ENCODE measurements around the gene LGR4. TPM values are rescaled to one million over a fixed set of nuclear protein-coding genes. Genes with fewer than 3 reads are reported as not detected.

LGR4 gene
- total RNA-seq, 2 experiments from 2014 or later = 0.12 to 0.29 TPM

GRCh38 chr11:27473017-27473406 lies 422 bp upstream of the LGR4 start:
- DNase-seq = no peak
- H3K9me3 Mint-ChIP-seq = no peaks in the 10 kb centered on the region
- peaks cover 17% of the 10 kb centered on the region for H3K4me1 Mint-ChIP-seq
- H3K36me3 Mint-ChIP-seq (ENCODE audit: low read depth) = peaks cover 3% of the 10 kb centered on the region
- peak overlapping the region; percentile 83 for H3K4me3 Mint-ChIP-seq
- POLR2A ChIA-PET = no interaction called here
- H3K27me3 Mint-ChIP-seq = peaks cover 39% of the 10 kb centered on the region
- H3K27ac Mint-ChIP-seq = no peak overlapping the region
- CTCF ChIA-PET = no interaction called here

GRCh38 chr11:27471589-27472397 lies 797 bp downstream of the LGR4 start:
- Mint-ChIP-seq H3K4me1 (peaks cover 17% of the 10 kb centered on the region), H3K27me3 (peaks cover 45% of the 10 kb centered on the region), H3K27ac (no peak overlapping the region), H3K4me3 (peak overlapping the region; percentile 68), H3K9me3 (no peaks in the 10 kb centered on the region), H3K36me3 (ENCODE audit: low read depth) (peaks cover 3% of the 10 kb centered on the region)
- DNase-seq = no peak
- ChIA-PET POLR2A (no interaction called here), CTCF (no interaction called here)

- peaks cover 45% of the 10 kb centered on the region for H3K27me3 Mint-ChIP-seq
- ChIA-PET CTCF (no interaction called here), POLR2A (no interaction called here)
- peaks cover 17% of the 10 kb centered on the region for H3K4me1 Mint-ChIP-seq
- H3K9me3 Mint-ChIP-seq = no peaks in the 10 kb centered on the region
- no peak overlapping the region for H3K27ac Mint-ChIP-seq
- H3K4me3 Mint-ChIP-seq = peak overlapping the region; percentile 68
- H3K36me3 Mint-ChIP-seq (ENCODE audit: low read depth) = peaks cover 3% of the 10 kb centered on the region
- DNase-seq = no peak
Observed at GRCh38 chr11:27470826-27471588, 1.6 kb downstream of the LGR4 start.

GRCh38 chr11:27470166-27470565 lies 2.4 kb downstream of the LGR4 start:
- no peak for DNase-seq
- peaks cover 3% of the 10 kb centered on the region for H3K36me3 Mint-ChIP-seq (ENCODE audit: low read depth)
- H3K27me3 Mint-ChIP-seq = peaks cover 48% of the 10 kb centered on the region
- POLR2A ChIA-PET = no interaction called here
- CTCF ChIA-PET = interaction anchor here (0.6 kb wide), 1 partner anchor 190 kb away, joined by 5 read pairs; no protein-coding TSS in a partner anchor
- no peak overlapping the region for H3K4me3 Mint-ChIP-seq
- no peak overlapping the region for H3K27ac Mint-ChIP-seq
- peaks cover 17% of the 10 kb centered on the region for H3K4me1 Mint-ChIP-seq
- no peaks in the 10 kb centered on the region for H3K9me3 Mint-ChIP-seq

GRCh38 chr11:27468995-27469695 lies 3.4 kb downstream of the LGR4 start:
- Mint-ChIP-seq H3K4me1 (peaks cover 17% of the 10 kb centered on the region), H3K36me3 (ENCODE audit: low read depth) (peaks cover 3% of the 10 kb centered on the region), H3K27me3 (peaks cover 48% of the 10 kb centered on the region), H3K9me3 (no peaks in the 10 kb centered on the region), H3K4me3 (no peak overlapping the region), H3K27ac (no peak overlapping the region)
- no peak for DNase-seq
- CTCF ChIA-PET = interaction anchor here (0.6 kb wide), 1 partner anchor 20 kb away, joined by 3 read pairs; no protein-coding TSS in a partner anchor
- POLR2A ChIA-PET = no interaction called here

- ChIA-PET POLR2A (no interaction called here), CTCF (interaction anchor here (0.6 kb wide), 1 partner anchor 19 kb away, joined by 3 read pairs; no protein-coding TSS in a partner anchor)
- Mint-ChIP-seq H3K4me1 (peaks cover 17% of the 10 kb centered on the region), H3K36me3 (ENCODE audit: low read depth) (peaks cover 3% of the 10 kb centered on the region), H3K27ac (no peak overlapping the region), H3K4me3 (no peak overlapping the region), H3K27me3 (peaks cover 45% of the 10 kb centered on the region), H3K9me3 (no peaks in the 10 kb centered on the region)
- DNase-seq = no peak
Observed at GRCh38 chr11:27468209-27468994, 4.2 kb downstream of the LGR4 start.

- no peaks in the 10 kb centered on the region for H3K36me3 Mint-ChIP-seq (ENCODE audit: low read depth)
- peaks cover 9% of the 10 kb centered on the region for H3K4me1 Mint-ChIP-seq
- no peaks in the 10 kb centered on the region for H3K9me3 Mint-ChIP-seq
- peaks cover 35% of the 10 kb centered on the region for H3K27me3 Mint-ChIP-seq
- H3K4me3 Mint-ChIP-seq = no peak overlapping the region
- no peak for DNase-seq
- ChIA-PET POLR2A (no interaction called here), CTCF (no interaction called here)
- no peak overlapping the region for H3K27ac Mint-ChIP-seq
Observed at GRCh38 chr11:27467181-27467913, 5.2 kb downstream of the LGR4 start.

GRCh38 chr11:27466363-27466762 lies 6.2 kb downstream of the LGR4 start:
- H3K36me3 Mint-ChIP-seq (ENCODE audit: low read depth) = no peaks in the 10 kb centered on the region
- H3K27me3 Mint-ChIP-seq = peaks cover 32% of the 10 kb centered on the region
- H3K27ac Mint-ChIP-seq = no peak overlapping the region
- peaks cover 6% of the 10 kb centered on the region for H3K4me1 Mint-ChIP-seq
- ChIA-PET CTCF (no interaction called here), POLR2A (no interaction called here)
- DNase-seq = no peak
- H3K4me3 Mint-ChIP-seq = no peak overlapping the region
- no peaks in the 10 kb centered on the region for H3K9me3 Mint-ChIP-seq

GRCh38 chr11:27465629-27466028 lies 7.0 kb downstream of the LGR4 start:
- no peak for DNase-seq
- no peaks in the 10 kb centered on the region for H3K36me3 Mint-ChIP-seq (ENCODE audit: low read depth)
- H3K27ac Mint-ChIP-seq = no peak overlapping the region
- H3K27me3 Mint-ChIP-seq = peaks cover 24% of the 10 kb centered on the region
- ChIA-PET CTCF (interaction anchor here (0.8 kb wide), 1 partner anchor 20 kb away, joined by 3 read pairs; no protein-coding TSS in a partner anchor), POLR2A (no interaction called here)
- H3K4me1 Mint-ChIP-seq = no peaks in the 10 kb centered on the region
- H3K9me3 Mint-ChIP-seq = no peaks in the 10 kb centered on the region
- H3K4me3 Mint-ChIP-seq = no peak overlapping the region

- ChIA-PET CTCF (interaction anchor here (0.5 to 0.8 kb wide), 2 partner anchors 21 to 269 kb away, joined by 3 read pairs; no protein-coding TSS in a partner anchor), POLR2A (no interaction called here)
- H3K27ac Mint-ChIP-seq = no peak overlapping the region
- H3K27me3 Mint-ChIP-seq = peaks cover 17% of the 10 kb centered on the region
- no peaks in the 10 kb centered on the region for H3K4me1 Mint-ChIP-seq
- DNase-seq = no peak
- H3K4me3 Mint-ChIP-seq = no peak overlapping the region
- no peaks in the 10 kb centered on the region for H3K36me3 Mint-ChIP-seq (ENCODE audit: low read depth)
- H3K9me3 Mint-ChIP-seq = no peaks in the 10 kb centered on the region
Observed at GRCh38 chr11:27464909-27465308, 7.7 kb downstream of the LGR4 start.

- CTCF ChIA-PET = interaction anchor here (0.5 kb wide), 1 partner anchor 268 kb away, joined by 3 read pairs; no protein-coding TSS in a partner anchor
Observed at GRCh38 chr11:27464289-27464696, 8.3 kb downstream of the LGR4 start.

GRCh38 chr11:27462543-27462942 lies 10.0 kb downstream of the LGR4 start:
- CTCF ChIA-PET = no interaction called here
- POLR2A ChIA-PET = no interaction called here

More at GRCh38 chr11:27464289-27464696, 8.3 kb downstream of the LGR4 start:
- Mint-ChIP-seq H3K27ac (no peak overlapping the region), H3K36me3 (ENCODE audit: low read depth) (no peaks in the 10 kb centered on the region), H3K9me3 (no peaks in the 10 kb centered on the region), H3K4me3 (no peak overlapping the region), H3K4me1 (no peaks in the 10 kb centered on the region), H3K27me3 (peaks cover 11% of the 10 kb centered on the region)
- POLR2A ChIA-PET = no interaction called here
- DNase-seq = no peak

More at GRCh38 chr11:27462543-27462942, 10.0 kb downstream of the LGR4 start:
- no peaks in the 10 kb centered on the region for H3K4me1 Mint-ChIP-seq
- H3K27me3 Mint-ChIP-seq = peaks cover 7% of the 10 kb centered on the region
- no peak overlapping the region for H3K4me3 Mint-ChIP-seq
- no peak for DNase-seq
- H3K9me3 Mint-ChIP-seq = no peaks in the 10 kb centered on the region
- no peaks in the 10 kb centered on the region for H3K36me3 Mint-ChIP-seq (ENCODE audit: low read depth)
- H3K27ac Mint-ChIP-seq = no peak overlapping the region
